Stimulated activated naive CD8-positive, alpha-beta T cell treated with anti-CD3 and anti-CD28 coated beads, Interleukin-15, Interleukin-2, amounts not matched to agents 100 ng/mL and 50 ng/mL, for 24 hours (primary cell): Measurements from ENCODE around the gene ABCA13.

Experiments used
- H3K27ac Mint-ChIP-seq: one replicate; pipeline ENCODE4 v1.8.0; 2021; ENCODE audit warnings: mild to moderate bottlenecking, mixed read lengths
- H3K27me3 Mint-ChIP-seq: one replicate; pipeline ENCODE4 v1.8.0; 2021; ENCODE audit warnings: mixed read lengths
- H3K36me3 Mint-ChIP-seq: one replicate; pipeline ENCODE4 v1.8.0; 2021; ENCODE audit warnings: low read depth, mixed read lengths
- H3K4me1 Mint-ChIP-seq: one replicate; pipeline ENCODE4 v1.8.0; 2021; ENCODE audit warnings: low read depth, mixed read lengths
- H3K4me3 Mint-ChIP-seq: one replicate; pipeline ENCODE4 v1.8.0; 2021; ENCODE audit warnings: mild to moderate bottlenecking, mixed read lengths
- H3K9me3 Mint-ChIP-seq: one replicate; pipeline ENCODE4 v1.8.0; 2021; ENCODE audit warnings: mixed read lengths

The ABCA13 gene

DNA sequence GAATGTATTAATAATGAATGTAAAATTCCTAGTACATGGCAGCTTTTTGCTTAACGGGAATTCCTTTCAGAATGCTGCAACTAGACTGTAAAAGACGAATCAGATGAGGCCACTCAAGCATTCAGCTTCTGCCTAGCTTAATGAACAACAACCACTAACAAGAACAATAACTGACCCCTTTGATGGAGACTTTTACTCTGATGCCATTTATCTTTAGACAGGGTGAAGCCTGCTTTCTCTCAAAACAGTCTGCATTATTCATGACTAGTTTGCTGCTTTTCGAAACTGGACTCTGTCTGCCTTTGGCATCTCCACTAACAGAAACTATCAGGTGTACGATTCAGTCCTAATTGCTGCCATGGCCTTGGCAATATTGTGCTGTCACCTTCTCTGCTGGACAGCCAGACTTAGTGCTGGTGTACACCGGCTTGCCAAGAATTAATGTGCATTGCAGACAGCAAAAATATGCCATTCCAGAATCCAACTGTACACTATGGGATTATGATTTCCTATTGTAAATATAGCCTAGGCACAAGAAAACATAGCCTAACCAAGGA is 457.6 kb downstream of the ABCA13 start:
- no peaks in the 10 kb centered on the region for H3K36me3 Mint-ChIP-seq
- H3K27me3 Mint-ChIP-seq: no peaks in the 10 kb centered on the region
- no peaks in the 10 kb centered on the region for H3K9me3 Mint-ChIP-seq
- H3K27ac Mint-ChIP-seq: no peak overlapping the region
- H3K4me3 Mint-ChIP-seq: no peak overlapping the region
- no peaks in the 10 kb centered on the region for H3K4me1 Mint-ChIP-seq

GRCh38 chr7:48634116-48634632 is 462.9 kb downstream of the ABCA13 start:
- no peaks in the 10 kb centered on the region for H3K36me3 Mint-ChIP-seq
- H3K27ac Mint-ChIP-seq: no peak overlapping the region
- no peaks in the 10 kb centered on the region for H3K27me3 Mint-ChIP-seq
- H3K9me3 Mint-ChIP-seq: no peaks in the 10 kb centered on the region
- no peak overlapping the region for H3K4me3 Mint-ChIP-seq
- H3K4me1 Mint-ChIP-seq: no peaks in the 10 kb centered on the region

- Mint-ChIP-seq H3K27me3 (no peaks in the 10 kb centered on the region), H3K9me3 (no peaks in the 10 kb centered on the region), H3K27ac (no peak overlapping the region), H3K4me3 (no peak overlapping the region), H3K36me3 (no peaks in the 10 kb centered on the region), H3K4me1 (no peaks in the 10 kb centered on the region)
Measured at GRCh38 chr7:48635796-48636195, 464.5 kb downstream of the ABCA13 start.

GRCh38 chr7:48636391-48637015 is 465.2 kb downstream of the ABCA13 start:
- Mint-ChIP-seq H3K27ac (no peak overlapping the region), H3K9me3 (no peaks in the 10 kb centered on the region), H3K27me3 (no peaks in the 10 kb centered on the region), H3K36me3 (no peaks in the 10 kb centered on the region), H3K4me3 (no peak overlapping the region), H3K4me1 (no peaks in the 10 kb centered on the region)

GRCh38 chr7:48637382-48637781 is 466.1 kb downstream of the ABCA13 start:
- Mint-ChIP-seq H3K4me3 (no peak overlapping the region), H3K27ac (no peak overlapping the region), H3K9me3 (no peaks in the 10 kb centered on the region), H3K27me3 (no peaks in the 10 kb centered on the region), H3K4me1 (no peaks in the 10 kb centered on the region), H3K36me3 (no peaks in the 10 kb centered on the region)

- no peaks in the 10 kb centered on the region for H3K9me3 Mint-ChIP-seq
- H3K27ac Mint-ChIP-seq: no peak overlapping the region
Measured at GRCh38 chr7:48638041-48638440, 466.8 kb downstream of the ABCA13 start.

GRCh38 chr7:48643431-48644013 is 472.3 kb downstream of the ABCA13 start:
- H3K4me1 Mint-ChIP-seq: no peaks in the 10 kb centered on the region
- no peaks in the 10 kb centered on the region for H3K27me3 Mint-ChIP-seq
- H3K4me3 Mint-ChIP-seq: no peak overlapping the region
- H3K9me3 Mint-ChIP-seq: no peaks in the 10 kb centered on the region
- no peak overlapping the region for H3K27ac Mint-ChIP-seq
- no peaks in the 10 kb centered on the region for H3K36me3 Mint-ChIP-seq

More at GRCh38 chr7:48638041-48638440, 466.8 kb downstream of the ABCA13 start:
- H3K4me3 Mint-ChIP-seq: no peak overlapping the region
- H3K27me3 Mint-ChIP-seq: no peaks in the 10 kb centered on the region
- no peaks in the 10 kb centered on the region for H3K36me3 Mint-ChIP-seq
- H3K4me1 Mint-ChIP-seq: no peaks in the 10 kb centered on the region

DNA sequence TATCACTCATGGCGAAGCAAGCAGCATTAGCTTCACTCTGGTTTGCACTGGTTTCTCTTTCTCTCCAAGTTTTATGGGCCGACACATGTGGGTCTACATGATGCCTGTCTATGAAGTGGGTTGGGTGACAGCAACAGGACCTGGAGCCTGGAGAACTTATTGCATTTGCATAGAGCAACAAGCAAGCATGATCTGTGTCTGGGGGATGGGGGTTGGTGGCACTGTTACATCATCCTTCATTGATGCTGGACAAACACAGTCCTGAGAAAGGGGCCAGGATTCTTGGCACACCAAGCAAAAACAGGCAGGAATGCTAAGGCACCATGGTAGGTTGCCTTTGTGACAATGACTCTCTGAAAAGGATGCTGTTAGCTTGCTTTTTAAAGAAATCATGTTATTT is 486.9 kb downstream of the ABCA13 start:
- no peak overlapping the region for H3K27ac Mint-ChIP-seq
- H3K4me3 Mint-ChIP-seq: no peak overlapping the region
- H3K27me3 Mint-ChIP-seq: no peaks in the 10 kb centered on the region
- no peaks in the 10 kb centered on the region for H3K36me3 Mint-ChIP-seq
- H3K4me1 Mint-ChIP-seq: no peaks in the 10 kb centered on the region
- peaks cover 7% of the 10 kb centered on the region for H3K9me3 Mint-ChIP-seq

DNA sequence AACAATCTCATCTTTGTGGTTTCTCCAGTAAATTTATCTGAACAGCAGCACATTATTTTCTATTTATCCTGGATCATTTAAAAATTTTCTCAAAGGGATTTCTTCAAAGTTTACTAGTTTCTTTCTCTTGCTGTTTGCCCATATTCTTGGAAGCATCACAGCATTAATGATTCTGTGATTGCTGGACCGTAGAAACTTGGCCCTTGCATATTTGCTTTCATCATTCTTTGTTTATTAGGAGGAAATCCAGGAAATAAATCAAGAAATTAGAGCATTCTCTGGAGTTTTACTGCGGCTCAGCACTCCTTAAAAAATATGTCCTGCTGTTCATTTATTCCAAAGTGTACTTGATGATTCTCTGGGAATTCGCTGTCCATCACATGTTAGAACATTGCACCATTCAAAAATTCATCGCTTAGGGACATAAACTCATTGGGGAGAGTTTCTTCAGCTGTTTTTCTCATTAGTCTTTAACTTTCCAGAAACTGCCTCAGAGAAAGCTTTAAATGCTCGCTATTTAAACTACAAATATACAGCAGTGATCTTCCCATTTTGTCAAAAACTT is 489.1 kb downstream of the ABCA13 start:
- Mint-ChIP-seq H3K27me3 (no peaks in the 10 kb centered on the region), H3K36me3 (no peaks in the 10 kb centered on the region), H3K4me3 (no peak overlapping the region), H3K9me3 (no peaks in the 10 kb centered on the region), H3K4me1 (no peaks in the 10 kb centered on the region), H3K27ac (no peak overlapping the region)

GRCh38 chr7:48664241-48664640 is 493.0 kb downstream of the ABCA13 start:
- Mint-ChIP-seq H3K27ac (no peak overlapping the region), H3K4me3 (no peak overlapping the region), H3K27me3 (no peaks in the 10 kb centered on the region), H3K9me3 (no peaks in the 10 kb centered on the region), H3K4me1 (no peaks in the 10 kb centered on the region), H3K36me3 (no peaks in the 10 kb centered on the region)

GRCh38 chr7:48665353-48666135 is 494.3 kb downstream of the ABCA13 start:
- Mint-ChIP-seq H3K27me3 (no peaks in the 10 kb centered on the region), H3K9me3 (no peaks in the 10 kb centered on the region), H3K4me1 (no peaks in the 10 kb centered on the region), H3K4me3 (no peak overlapping the region), H3K27ac (no peak overlapping the region), H3K36me3 (no peaks in the 10 kb centered on the region)

GRCh38 chr7:48667407-48667806 is 496.1 kb downstream of the ABCA13 start:
- no peaks in the 10 kb centered on the region for H3K27me3 Mint-ChIP-seq

DNA sequence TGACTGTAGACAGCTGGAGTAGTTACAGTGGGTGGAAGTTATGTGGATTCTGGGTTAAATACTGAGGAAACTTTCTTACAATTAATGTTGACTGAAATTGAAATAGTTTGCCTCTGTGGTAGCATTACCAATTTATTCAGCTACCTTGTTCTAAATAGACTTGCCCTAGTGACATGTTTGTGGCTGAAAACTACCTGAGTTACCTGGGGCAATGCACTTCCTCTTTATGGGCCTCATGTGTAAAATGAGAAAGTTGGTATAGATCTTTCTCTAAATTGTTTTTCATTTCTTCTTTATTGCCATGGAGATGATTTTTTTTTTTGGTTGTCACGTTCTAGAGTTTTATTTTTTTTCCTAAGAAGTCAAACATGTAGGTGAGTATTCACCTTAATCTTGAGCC is 500.4 kb downstream of the ABCA13 start:
- no peaks in the 10 kb centered on the region for H3K27me3 Mint-ChIP-seq
- no peak overlapping the region for H3K27ac Mint-ChIP-seq
- H3K9me3 Mint-ChIP-seq: peaks cover 8% of the 10 kb centered on the region
- no peak overlapping the region for H3K4me3 Mint-ChIP-seq
- H3K4me1 Mint-ChIP-seq: no peaks in the 10 kb centered on the region
- no peaks in the 10 kb centered on the region for H3K36me3 Mint-ChIP-seq

More at GRCh38 chr7:48667407-48667806, 496.1 kb downstream of the ABCA13 start:
- Mint-ChIP-seq H3K36me3 (no peaks in the 10 kb centered on the region), H3K4me3 (no peak overlapping the region), H3K4me1 (no peaks in the 10 kb centered on the region), H3K27ac (no peak overlapping the region), H3K9me3 (peaks cover 8% of the 10 kb centered on the region)

DNA sequence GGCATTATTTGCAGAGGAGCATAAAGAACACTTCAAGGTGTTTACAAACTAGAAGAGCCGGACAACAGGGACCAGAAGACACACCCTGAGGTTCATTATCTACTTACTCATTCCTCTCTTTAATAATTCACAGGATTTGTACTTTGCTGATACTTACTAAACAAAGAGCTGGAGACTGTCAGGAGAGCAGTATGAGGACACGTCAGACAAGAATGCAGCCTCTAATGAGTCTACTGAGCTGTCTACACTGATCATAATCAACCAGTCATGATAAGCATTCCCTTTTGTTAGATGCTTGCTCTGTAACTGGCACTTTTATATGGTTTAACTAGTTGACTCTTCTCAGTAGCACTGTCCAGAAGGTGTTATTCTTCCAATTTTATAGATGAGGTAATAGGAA is 509.7 kb downstream of the ABCA13 start:
- no peaks in the 10 kb centered on the region for H3K4me1 Mint-ChIP-seq
- H3K27ac Mint-ChIP-seq: no peak overlapping the region
- no peak overlapping the region for H3K4me3 Mint-ChIP-seq
- no peaks in the 10 kb centered on the region for H3K9me3 Mint-ChIP-seq
- H3K27me3 Mint-ChIP-seq: no peaks in the 10 kb centered on the region
- no peaks in the 10 kb centered on the region for H3K36me3 Mint-ChIP-seq

DNA sequence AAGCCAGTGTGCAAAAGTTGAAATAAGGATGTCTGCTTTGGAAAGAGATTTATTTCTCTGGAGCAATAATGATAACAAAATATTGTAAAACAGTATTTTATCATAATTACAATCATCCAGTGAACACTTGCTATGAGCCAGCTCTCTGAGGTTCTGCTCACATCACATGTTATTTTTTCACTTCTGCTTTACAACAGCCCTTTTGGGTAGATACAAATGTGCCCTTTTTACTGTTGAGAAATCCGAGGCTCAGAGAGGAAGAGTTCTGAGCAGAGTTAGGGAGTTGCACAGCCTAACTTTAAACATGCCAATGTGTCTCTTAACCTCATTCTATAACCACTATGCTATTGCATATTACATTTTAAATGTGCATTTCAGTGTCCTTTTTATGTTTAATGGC is 520.5 kb downstream of the ABCA13 start:
- Mint-ChIP-seq H3K4me3 (no peak overlapping the region), H3K27me3 (no peaks in the 10 kb centered on the region), H3K36me3 (no peaks in the 10 kb centered on the region), H3K4me1 (no peaks in the 10 kb centered on the region), H3K27ac (no peak overlapping the region), H3K9me3 (no peaks in the 10 kb centered on the region)
